ENCODE data around the gene RTL10.

Gene RTL10

DNA sequence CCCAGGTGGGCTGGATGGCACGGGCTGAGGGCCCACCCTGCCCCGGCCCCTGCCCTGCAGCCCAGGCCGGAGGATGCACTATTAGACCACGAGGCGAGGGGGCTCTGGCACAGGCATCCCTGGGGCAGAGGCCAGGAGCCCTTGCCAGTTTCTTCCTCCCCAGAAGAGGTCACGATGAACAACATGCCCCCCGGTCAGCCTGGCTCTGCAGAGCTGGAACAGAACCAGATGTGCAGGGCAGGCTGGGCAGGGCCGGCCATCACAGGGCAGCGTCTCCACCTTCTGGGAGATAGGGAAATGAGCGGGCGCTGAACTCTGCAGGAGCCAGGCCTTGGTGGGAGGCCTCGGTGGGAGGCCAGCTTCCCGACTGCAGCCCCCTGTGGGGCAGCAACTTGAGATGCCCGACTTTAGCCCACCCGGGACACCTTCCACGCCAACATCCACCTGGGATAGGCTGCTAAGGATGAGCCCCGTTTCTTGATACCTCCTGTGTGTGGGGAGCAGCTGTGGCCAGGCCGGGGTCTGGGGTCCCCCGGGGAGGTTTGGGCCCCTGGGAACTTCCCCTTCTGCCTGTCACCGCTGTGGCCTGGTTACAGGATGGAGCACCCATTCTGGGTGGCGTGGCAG lies 21.8 kb upstream of the RTL10 start:
- DNase-seq (ENCODE audit: low spot score) = peak; percentile 39

DNA sequence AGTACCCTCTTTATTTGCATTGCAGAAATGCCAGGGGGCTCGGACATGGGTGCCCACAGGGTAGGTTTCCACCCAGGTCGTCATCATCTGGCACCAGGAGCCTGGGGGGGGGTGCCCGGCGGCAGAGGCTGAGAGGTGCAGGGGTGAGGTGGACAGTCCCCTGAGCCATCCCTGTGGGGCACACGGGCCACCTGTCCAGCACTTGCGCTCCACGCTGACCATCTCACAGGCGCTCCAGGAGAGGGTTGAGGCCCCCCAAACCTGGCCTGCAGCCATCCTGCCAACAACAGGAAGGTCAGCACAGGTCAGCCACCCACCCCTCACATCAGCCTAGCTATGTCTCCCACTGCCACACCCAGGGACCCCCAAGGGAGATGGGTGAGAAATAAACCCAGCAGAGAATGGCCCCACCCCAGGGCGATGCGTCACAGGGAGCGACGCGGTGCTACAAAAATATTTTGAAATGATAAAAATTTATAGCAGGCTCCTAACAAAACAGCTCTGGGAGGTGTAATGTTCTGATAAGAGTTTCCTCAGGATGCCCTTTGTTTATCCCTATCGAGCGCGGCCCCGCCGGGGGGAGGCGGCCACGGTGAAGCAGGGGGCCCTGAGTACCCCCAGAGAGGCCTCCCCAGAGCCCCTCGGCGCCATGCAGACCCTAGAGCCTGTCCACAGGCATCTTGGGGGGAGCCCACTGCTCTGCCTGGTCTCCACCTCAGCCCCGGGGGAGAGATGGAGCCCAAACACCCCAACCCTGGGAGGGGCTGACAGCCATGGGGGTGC lies 21.0 kb upstream of the RTL10 start:
- peak; percentile 22 for DNase-seq (ENCODE audit: low spot score)

DNA sequence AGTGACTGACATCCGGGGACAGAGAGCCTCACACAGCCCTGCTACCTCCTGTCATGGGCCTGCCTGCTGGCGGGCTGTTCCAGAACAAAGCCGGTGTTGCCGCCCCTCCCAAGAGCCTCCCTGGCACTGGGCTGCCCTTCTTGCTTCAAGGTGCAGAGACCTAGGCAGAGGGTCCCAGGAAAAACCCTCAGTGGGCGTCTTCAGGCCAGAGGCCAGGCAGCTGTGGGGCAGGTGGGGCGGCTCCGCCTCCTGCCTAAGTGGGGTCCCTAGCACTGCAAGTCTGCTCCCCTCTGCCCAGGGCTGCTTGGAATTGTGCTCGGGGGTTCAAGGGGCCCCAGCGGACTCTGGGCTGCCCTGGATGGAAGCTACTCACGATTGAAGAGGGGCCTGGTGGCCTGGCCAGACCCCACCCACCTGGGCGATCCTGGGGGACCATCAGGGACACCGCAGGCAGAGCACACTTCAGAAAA lies 20.4 kb upstream of the RTL10 start:
- peak; percentile 18 for DNase-seq (ENCODE audit: low spot score)

DNA sequence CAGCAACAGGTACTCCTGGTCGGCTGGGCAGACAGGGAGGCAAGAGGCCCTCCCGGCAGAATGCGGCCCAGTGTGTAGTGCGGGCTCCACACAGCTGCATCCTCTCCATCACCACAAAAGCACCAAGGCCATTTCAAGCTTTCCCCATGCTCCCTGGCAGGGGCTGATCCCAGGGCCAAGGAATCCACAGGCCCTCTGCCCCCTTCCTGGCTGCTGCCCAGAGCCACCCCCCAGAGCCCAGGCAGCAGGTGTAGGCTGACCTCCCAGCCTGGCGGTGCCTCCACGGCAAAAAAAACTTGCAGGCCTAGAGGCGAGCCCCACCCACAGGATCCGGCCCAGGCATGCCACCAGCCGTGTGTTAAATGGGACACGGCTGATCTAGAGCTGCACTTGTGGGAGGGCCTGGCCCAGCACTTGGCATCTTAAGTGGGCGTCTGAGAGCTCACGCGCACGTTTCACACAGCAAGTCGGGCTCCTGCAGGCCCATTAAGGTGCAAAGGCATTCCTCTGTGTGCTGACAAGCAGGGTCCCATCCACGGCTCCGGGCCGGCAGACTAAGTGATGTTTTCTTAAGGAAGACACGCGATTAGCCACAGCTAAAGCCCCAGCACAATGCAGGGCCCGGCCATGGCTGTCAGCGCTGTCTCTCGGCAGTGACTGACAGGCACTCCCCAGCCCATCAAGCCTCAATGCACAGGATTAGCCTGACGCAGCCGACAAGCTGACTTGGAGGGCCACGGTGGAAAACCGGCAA lies 19.8 kb upstream of the RTL10 start:
- peak; percentile 32 for DNase-seq (ENCODE audit: low spot score)

DNA sequence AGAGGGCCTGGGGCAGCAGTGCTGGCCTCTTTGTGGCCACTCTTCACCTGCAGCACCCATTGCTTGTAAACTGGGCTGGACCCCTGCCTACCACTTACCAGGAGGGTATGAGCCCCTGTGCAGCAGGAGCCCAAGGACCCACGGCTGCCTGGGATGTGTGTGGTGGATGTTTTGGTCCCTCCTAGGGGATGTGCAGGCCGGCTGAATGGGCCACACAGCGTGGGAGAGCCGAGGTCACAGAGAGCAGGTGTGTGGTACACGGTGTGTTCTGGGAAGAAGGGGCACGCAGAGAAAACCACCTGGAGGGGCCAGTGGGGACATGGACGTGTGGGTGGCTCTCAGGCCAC lies 19.3 kb upstream of the RTL10 start:
- no peak for DNase-seq (ENCODE audit: low spot score)

DNA sequence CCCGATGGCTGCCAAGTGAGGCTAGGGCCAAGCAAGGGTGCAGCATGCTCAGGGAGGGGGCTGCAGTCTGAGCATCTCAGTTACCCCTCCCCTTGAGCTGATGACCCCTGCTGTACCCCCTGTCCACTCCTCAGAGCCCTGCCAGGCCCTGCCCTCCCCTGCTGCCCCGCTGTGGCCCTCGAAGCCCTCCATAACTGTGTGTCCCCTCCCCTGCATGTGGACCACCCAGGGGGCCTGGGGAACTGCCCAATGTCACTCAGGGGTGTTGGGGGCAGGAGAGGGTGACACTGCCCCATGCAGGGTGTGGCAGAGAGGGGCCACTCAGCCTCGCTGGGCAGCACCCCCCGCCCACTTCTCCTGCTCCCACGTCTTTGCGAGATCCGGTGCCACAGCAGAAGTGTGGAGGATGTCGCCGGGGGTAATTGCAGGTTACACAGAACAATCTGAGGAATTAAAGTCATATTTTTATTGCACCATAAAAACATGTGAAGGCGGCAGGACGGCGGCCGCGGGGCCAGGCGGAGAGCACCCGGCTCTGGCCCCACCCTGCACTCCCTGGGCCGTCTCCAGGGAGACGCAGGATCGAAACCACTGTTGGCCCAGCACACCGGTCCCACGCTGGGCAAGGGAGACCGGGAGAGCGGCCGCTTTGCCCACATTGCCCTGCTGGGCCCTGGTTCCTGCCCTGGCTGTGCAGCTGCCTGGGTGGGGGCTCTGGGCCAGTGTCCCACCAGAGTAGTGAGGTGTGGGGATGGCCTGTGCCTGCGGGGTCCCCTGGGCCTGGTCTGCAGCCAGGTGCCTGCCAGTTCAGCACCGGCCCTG lies 18.7 kb upstream of the RTL10 start:
- peak; percentile 29 for DNase-seq (ENCODE audit: low spot score)

DNA sequence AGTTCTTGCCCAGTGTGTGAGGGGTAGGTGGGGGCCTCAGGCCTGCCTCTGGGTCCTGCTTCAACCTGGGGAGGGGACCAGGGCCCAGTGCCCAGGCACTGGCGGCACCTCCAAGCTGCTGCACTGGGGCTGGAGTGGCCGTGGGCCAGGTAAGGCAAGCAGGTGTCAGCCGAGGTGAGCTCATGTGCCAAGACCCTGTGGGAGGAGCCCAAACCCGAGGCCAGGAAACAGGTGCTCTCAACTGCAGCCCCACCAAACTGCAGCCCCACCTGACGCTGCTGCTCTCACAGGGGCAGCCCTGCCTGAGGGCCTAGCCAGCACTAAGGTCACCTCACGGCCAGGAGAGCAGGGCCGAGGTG lies 18.1 kb upstream of the RTL10 start:
- DNase-seq (ENCODE audit: low spot score) = no peak

DNA sequence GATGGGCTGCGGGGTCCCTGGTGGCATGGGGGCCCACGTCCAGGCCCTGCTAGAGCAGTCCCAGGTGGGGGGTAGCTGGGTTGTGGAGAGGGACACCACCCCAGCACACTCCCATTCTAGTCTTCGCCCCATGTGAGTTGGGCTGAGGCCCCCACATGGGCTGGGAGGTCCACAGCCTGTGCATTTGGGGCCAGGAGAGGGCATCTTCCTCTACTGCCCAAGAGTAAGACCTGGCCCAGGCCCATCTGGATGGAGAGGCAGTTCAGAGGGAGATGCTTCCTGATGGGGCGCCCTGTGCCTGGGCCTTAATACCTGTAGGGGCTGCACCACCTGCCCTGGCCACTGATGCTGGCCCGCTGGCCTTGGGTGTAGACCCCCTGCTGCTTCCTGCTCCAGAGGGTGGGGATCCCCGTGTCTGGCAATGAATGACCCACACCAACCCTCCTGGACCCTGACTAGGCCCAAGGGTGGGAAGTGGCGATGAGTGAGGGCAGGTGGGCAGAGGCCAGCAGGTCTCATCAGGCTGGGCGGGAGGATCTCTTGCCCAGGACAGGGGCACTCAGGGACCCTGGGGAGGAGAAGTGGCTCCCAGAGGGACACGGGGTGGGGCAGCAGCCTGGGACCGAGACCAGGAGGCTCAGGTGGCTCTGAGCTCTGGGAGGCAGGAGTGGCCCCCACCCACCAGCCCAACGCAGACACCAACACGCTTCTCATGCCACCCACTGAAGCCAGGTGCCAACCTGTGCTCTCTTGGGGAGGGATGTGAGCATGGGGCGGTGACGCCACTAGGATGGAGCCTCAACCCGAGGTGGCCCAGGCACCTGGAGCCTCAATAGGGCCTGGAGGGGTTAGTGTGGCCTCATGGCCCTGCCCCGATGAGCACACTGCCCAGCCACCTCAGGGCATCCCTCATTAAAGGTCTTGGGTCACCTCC lies 17.4 kb upstream of the RTL10 start:
- peak; percentile 25 for DNase-seq (ENCODE audit: low spot score)

DNA sequence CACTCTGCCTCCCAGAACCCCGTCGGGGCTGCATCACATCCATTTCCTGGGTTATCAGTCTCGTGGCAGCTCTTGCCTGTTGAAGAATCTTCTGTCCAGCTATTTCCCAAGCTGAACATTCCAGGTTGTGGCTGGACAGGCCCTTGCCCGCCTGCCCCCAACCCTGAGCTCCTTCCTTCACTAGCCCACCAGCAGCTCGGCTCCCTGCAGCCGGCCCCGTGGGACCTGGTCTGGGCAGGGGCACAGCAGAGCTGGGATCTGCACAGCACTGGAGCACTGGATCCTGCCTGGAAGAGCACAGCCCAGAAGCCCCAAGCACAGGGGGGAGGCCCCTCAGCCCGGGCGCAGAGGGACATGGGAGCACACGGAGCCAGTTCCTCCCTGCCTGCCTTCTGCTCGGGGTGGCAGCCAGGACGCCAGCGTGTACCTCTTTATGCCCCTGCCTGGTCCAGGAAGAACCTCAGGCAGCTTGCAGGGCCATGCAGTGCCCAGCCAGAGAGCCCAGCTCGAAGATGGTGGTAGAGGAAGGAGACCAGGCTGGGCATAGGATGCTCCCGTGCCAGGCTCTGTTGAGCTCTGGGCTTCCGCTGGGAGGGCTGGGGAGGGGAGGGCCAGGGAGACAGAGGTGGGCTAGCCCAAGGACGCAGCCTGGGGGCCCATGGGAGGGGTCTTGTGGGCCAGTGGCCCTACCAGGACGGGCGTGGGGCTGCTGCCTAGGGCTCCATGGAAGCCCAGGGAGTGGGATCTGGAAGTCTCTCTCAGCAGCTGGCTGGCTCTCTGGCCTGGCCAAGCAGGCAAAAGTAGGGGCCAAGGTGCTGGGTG lies 16.6 kb upstream of the RTL10 start:
- DNase-seq (ENCODE audit: low spot score) = peak; percentile 35

DNA sequence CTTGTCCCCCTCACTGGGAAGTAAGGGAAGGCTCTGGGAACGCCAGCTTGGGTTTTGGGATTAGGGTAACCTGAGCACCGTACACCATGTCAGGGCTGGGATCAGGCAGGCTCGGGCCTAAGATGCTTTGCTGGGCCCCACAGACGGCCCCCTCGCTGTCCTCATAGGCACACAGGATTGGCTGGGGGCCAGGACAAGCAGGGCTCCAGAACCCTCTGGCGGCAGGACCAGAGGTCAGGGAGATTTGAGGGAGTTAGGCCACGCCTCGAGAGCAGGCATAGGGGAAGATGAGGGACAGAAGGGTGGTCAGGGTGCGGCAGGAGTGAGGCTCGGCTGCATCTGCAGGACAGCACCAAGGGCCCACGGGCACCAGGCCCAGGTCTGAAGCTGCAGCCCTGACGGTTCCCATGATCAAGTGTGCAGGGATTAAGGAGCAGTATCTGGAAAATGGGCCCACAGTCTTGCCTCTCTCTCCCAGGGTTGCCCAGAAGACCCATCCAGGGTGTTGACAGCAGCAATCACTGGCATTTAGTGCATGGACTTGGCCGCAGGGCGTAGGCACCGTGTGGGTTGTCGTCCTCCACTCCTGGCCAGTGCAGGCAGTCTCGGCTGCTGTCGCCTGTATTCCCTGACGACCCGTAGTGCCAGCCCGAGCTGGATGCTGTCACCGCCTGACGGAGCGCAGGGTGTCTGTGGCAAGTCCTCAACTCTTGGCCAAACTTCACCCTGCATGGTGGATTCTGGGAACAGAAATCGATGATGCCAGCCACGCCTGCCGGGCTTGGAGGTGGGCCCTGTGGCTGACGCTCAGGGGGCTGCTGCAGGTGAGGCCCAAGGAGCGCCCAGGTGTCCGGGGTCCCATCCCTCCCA lies 15.7 kb upstream of the RTL10 start:
- peak; percentile 21 for DNase-seq (ENCODE audit: low spot score)

DNA sequence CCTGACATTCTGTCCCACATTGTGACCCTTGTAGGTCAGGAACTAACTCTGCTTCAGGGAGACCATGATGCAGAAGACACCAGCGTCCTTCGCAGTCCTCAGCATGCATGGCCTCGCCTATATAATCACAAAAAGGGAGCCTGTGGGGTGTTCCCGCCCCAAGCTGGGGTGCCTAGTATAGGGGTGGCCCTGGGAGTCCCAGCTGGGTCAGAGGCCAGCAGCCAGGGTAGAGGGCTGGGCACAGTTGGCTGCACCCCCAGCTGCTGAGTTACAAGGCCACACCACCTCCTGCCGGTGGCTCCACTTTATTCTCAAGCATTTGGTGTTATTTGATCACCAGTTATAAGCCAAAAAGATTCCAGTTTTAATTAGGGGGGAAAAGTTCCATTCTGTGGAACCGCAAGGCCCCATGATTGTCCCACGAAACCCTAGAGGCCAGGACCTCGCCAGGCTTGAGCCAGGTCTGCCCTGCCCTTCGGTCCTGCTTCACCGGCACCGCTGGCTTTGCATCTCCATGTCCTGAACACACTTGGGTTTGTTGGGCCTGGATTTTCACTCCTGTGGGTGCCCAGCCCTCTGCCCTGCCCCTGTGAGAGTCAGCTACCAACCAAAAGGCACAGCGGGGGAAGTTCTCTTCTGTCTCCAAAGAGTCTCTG lies 15.0 kb upstream of the RTL10 start:
- DNase-seq (ENCODE audit: low spot score) = peak; percentile 14

DNA sequence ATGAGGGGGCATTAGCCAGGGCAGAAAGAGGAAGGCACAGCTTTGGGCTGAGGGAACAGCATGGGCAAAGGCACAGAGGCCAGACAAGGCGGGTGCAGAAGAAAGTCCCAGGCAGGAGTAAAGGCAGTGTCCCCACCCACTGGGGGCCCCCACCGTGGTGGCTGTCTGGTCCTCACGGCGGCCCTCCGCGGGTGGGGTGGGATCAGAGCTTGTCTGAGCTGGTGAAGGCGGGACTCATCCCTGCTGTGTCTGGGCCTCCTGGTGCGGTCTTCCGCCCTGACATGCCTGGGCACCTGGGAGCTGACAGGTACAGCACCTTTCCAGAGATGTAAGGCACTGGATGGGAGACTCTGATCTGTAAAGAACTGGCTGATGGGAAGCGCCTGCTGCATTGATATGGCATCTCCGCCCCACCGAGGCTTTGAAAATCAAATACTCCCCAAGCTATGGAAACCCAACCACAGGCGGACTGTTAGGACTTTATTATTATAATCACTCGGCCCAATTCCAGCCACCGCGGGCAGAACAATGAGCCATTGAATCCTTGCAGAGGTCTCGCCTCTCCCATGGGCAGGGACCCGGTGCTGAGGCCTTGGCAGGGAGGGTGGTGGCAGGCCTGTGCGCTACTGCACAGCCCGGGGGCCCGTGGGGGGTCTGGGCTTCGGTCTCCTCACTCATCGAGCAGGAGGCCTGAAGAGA lies 14.2 kb upstream of the RTL10 start:
- peak; percentile 26 for DNase-seq (ENCODE audit: low spot score)

DNA sequence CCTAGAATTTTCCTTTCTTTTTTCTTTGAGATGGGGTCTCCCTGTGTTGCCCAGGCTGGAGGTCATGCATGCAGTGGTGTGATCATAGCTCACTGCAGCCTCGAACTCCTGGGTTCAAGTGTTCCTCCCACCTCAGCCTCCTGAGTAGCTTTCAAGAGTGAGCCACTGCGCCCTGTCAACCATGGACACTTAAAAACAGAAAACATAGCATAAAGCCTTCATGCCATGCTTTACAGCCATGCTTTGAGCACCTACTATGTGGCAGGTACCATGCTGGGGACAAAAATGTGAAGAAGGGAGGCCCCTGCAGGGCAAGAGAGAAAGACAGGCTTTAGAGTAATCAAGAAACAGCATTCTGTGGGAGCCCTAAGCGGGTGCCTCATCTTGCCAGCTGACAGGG lies 13.7 kb upstream of the RTL10 start:
- no peak for DNase-seq (ENCODE audit: low spot score)

DNA sequence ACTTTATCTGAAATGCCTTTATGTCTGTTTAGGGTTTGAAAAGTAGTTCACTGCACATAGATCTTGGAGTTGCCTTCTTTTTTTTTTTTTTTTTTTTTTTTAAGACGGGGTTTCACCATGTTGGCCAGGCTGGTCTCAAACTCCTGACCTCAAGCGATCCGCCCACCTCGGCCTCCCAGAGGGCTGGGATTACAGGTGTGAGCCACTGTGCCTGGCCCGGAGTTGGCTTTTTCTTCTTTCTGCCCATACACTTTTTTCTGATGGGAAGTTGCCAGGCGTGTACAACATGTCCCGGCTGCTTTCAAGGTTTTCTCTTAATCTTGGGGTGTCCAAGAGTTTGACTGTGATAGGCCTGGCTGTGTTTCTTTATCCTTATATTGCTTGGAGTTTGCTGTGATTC lies 12.9 kb upstream of the RTL10 start:
- DNase-seq (ENCODE audit: low spot score) = no peak

DNA sequence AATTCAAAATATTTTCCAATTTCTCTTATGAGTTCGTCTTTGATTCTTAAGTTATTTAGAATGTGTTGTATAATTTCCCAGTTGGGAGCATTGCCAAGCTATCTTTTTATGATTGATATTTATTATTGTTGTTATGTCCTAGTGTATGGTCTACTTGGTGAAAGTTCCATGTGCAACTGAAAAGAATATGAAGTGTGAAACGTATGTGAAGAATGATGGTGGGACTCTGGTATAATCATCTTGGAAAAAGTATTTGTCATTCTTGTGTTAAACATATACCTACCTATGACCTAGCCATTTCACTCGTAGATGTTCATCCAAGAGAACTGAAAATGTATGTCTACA lies 12.0 kb upstream of the RTL10 start:
- DNase-seq (ENCODE audit: low spot score) = no peak

DNA sequence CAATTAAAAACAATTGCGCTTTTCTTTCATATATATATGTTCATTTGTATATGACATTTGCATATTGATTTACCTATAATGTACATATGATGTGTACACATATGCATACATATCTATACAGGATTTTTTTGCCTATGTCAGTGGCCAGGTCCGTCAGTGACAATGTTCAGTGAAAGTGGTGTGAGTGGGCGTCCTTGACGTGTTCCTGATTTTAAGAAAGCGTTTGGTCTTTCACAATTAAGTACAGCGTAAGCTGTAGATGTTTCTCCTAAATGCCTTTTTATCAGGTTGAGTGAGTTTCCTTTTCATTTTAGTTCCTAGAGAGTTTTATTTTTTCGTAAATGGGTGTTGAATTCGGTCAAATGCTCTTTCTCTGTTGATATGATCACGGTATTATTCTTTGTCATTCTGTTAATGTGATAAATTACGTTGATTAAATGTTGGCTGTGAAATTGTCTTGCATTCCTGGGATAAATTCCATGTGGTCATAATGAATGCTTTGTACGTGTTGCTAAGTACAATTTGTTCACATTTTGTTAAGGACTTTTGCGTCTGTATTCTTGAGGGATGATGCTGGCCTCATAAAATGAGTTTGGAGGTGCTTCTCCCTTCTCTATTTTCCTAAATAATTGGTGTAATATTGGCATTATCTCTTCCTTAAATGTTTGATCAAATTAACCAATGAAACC lies 10.6 kb upstream of the RTL10 start:
- no peak for DNase-seq (ENCODE audit: low spot score)

DNA sequence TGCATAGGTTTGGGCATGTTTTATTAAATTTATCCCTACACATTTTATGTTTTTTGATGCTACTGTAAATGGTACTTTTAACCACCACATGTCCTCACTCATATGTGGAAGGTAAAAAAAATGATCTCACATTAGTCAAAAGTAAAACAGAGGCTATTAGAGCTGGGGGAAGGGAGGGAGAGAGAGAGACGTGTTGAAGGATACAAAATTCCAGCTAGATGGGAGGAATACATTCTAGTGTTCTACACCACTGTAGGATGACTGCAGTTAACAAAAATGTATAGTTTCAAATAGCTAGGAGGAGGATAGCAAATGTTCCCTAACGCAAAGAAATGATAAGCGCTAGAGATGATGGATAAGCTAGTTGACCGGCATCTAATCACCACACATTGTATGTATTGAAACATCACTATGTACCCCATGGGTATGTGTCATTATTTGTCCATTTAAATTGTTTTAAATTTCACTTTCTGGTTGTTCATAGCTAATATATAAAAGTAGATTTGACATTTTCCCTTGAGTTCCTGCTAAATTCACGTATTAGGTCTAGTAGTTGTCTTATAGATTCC lies 9.9 kb upstream of the RTL10 start:
- no peak for DNase-seq (ENCODE audit: low spot score)

All from D341Med (cell line).